HUDEP-2 (cell line): ENCODE measurements around the gene PPM1L.
"Not testable (repeated sequence)": the region's sequence is repeated elsewhere in the genome, so short reads cannot be mapped to it uniquely, and the experiment has no call there.

Source experiments
- DNase-seq, 76 experiments: peaks; one replicate each; lab custom pipeline; 2025; ENCODE audit not compliant: unreplicated experiment in 76 of 76; lab: John Stamatoyannopoulos, UW

PPM1L gene

GRCh38 chr3:161025911-161026310 is 269.9 kb downstream of the PPM1L start:
- DNase-seq: no peak

- no peak for DNase-seq
Observed at GRCh38 chr3:161026612-161027510, 270.8 kb downstream of the PPM1L start.

GRCh38 chr3:161028555-161029153 is 272.6 kb downstream of the PPM1L start:
- no peak for DNase-seq

GRCh38 chr3:161031134-161031533 is 275.1 kb downstream of the PPM1L start:
- DNase-seq: no peak

- DNase-seq: not testable (repeated sequence)
Observed at GRCh38 chr3:161034913-161035550, 279.0 kb downstream of the PPM1L start.

- no peak for DNase-seq
Observed at GRCh38 chr3:161035711-161036110, 279.7 kb downstream of the PPM1L start.

- DNase-seq: no peak
Observed at GRCh38 chr3:161038725-161039124, 282.7 kb downstream of the PPM1L start.

- DNase-seq: no peak
Observed at GRCh38 chr3:161042023-161042501, 286.0 kb downstream of the PPM1L start.

GRCh38 chr3:161043336-161044035 is 287.5 kb downstream of the PPM1L start:
- DNase-seq: no peak

GRCh38 chr3:161049683-161050248 is 293.7 kb downstream of the PPM1L start:
- no peak for DNase-seq

- DNase-seq: no peak
Observed at GRCh38 chr3:161050935-161051334, 294.9 kb downstream of the PPM1L start.

- no peak for DNase-seq
Observed at GRCh38 chr3:161051856-161052255, 295.8 kb downstream of the PPM1L start.

GRCh38 chr3:161054860-161055604 is 299.0 kb downstream of the PPM1L start:
- DNase-seq: no peak

GRCh38 chr3:161064413-161064812 is 308.4 kb downstream of the PPM1L start:
- DNase-seq: no peak

GRCh38 chr3:161066930-161067329 is 310.9 kb downstream of the PPM1L start:
- DNase-seq: no peak

- no peak for DNase-seq
Observed at GRCh38 chr3:161067335-161067734, 311.3 kb downstream of the PPM1L start.

GRCh38 chr3:161069511-161070251 is 313.6 kb downstream of the PPM1L start:
- peak in 1 of 76 experiments; percentile 12 for DNase-seq

GRCh38 chr3:161070252-161070930 is 314.4 kb downstream of the PPM1L start:
- no peak for DNase-seq
